ENCODE results near the gene CFAP20. TPM values are rescaled to one million over a fixed set of nuclear protein-coding genes. Genes with fewer than 3 reads are reported as not detected.

The CFAP20 gene
- total RNA-seq, 6 donors from 2014 or later = 12.6 to 43.3 (median 26.4) TPM

GRCh38 chr16:58158725-58159124 is 29.5 kb upstream of the CFAP20 start:
- peaks cover 16 to 62% (median 23%) of the 10 kb centered on the region in 4 donors for H3K36me3 ChIP-seq
- H3K27me3 ChIP-seq = no peaks in the 10 kb centered on the region
- DNase-seq (no peak), ATAC-seq (ENCODE audit: low FRiP score in 2 of 2) (no peak)
- WGBS, 2 donors = 87 to 91% methylated on average over 3 of the region's 3 CpGs
- TF ChIP-seq POLR2A (IDR thresholded peaks at IDR 0.05) = no peak
- TF ChIP-seq EP300 (IDR thresholded peaks at IDR 0.05) = no peak
- TF ChIP-seq CTCF (IDR thresholded peaks at IDR 0.05) = no peak
- TF ChIP-seq POLR2AphosphoS5 (IDR thresholded peaks at IDR 0.05) = no peak
- H3K9me3 ChIP-seq = no peaks in the 10 kb centered on the region
- H3K27ac ChIP-seq = no peak overlapping the region
- no peak overlapping the region for H3K4me3 ChIP-seq
- no peaks in the 10 kb centered on the region for H3K4me1 ChIP-seq

GRCh38 chr16:58157951-58158540 is 28.9 kb upstream of the CFAP20 start:
- peaks cover 10 to 55% (median 16%) of the 10 kb centered on the region in 4 donors for H3K36me3 ChIP-seq
- no peak for ATAC-seq (ENCODE audit: low FRiP score in 2 of 2)
- H3K27me3 ChIP-seq = no peaks in the 10 kb centered on the region
- H3K9me3 ChIP-seq = no peaks in the 10 kb centered on the region
- H3K4me3 ChIP-seq = no peak overlapping the region
- no peak for DNase-seq
- WGBS, 2 donors = 86 to 87% methylated on average over 29 of the region's 29 CpGs
- H3K27ac ChIP-seq = no peak overlapping the region
- no peaks in the 10 kb centered on the region for H3K4me1 ChIP-seq
- TF ChIP-seq EP300 (IDR thresholded peaks at IDR 0.05) (no peak), POLR2AphosphoS5 (IDR thresholded peaks at IDR 0.05) (no peak), POLR2A (IDR thresholded peaks at IDR 0.05) (no peak), CTCF (IDR thresholded peaks at IDR 0.05) (no peak)

GRCh38 chr16:58157239-58157638 is 28.1 kb upstream of the CFAP20 start:
- peaks cover 4 to 47% (median 13%) of the 10 kb centered on the region in 4 donors for H3K36me3 ChIP-seq
- ATAC-seq (ENCODE audit: low FRiP score in 2 of 2) (no peak), DNase-seq (peak in 1 of 2 donors; percentile 24)
- TF ChIP-seq EP300 (IDR thresholded peaks at IDR 0.05) = no peak
- no peak for TF ChIP-seq POLR2AphosphoS5 (IDR thresholded peaks at IDR 0.05)
- TF ChIP-seq CTCF (IDR thresholded peaks at IDR 0.05) = no peak
- no peak for TF ChIP-seq POLR2A (IDR thresholded peaks at IDR 0.05)
- no peaks in the 10 kb centered on the region for H3K4me1 ChIP-seq
- no peak overlapping the region for H3K4me3 ChIP-seq
- H3K27ac ChIP-seq = no peak overlapping the region
- H3K27me3 ChIP-seq = no peaks in the 10 kb centered on the region
- no peaks in the 10 kb centered on the region for H3K9me3 ChIP-seq
- WGBS, 2 donors = 67 to 83% methylated on average over 2 of the region's 2 CpGs

- 54 to 63% methylated on average over 2 of the region's 2 CpGs for WGBS, 2 donors
- ATAC-seq (ENCODE audit: low FRiP score in 2 of 2) = no peak
- Histone ChIP-seq H3K4me1 (no peaks in the 10 kb centered on the region), H3K4me3 (no peak overlapping the region), H3K9me3 (no peaks in the 10 kb centered on the region), H3K36me3 (peaks cover 0 to 34% (median 5%) of the 10 kb centered on the region in 4 donors), H3K27me3 (no peaks in the 10 kb centered on the region), H3K27ac (no peak overlapping the region)
- no peak for DNase-seq
- no peak for TF ChIP-seq EP300 (IDR thresholded peaks at IDR 0.05)
- no peak for TF ChIP-seq POLR2A (IDR thresholded peaks at IDR 0.05)
- no peak for TF ChIP-seq POLR2AphosphoS5 (IDR thresholded peaks at IDR 0.05)
- TF ChIP-seq CTCF (IDR thresholded peaks at IDR 0.05) = no peak
Observed at GRCh38 chr16:58155839-58156238, 26.7 kb upstream of the CFAP20 start.

GRCh38 chr16:58154345-58154744 is 25.2 kb upstream of the CFAP20 start:
- Histone ChIP-seq H3K27ac (no peak overlapping the region), H3K4me1 (no peaks in the 10 kb centered on the region), H3K36me3 (peaks cover 0 to 20% (median 3%) of the 10 kb centered on the region in 4 donors), H3K27me3 (no peaks in the 10 kb centered on the region), H3K9me3 (no peaks in the 10 kb centered on the region), H3K4me3 (no peak overlapping the region)
- DNase-seq = no peak
- TF ChIP-seq POLR2AphosphoS5 (IDR thresholded peaks at IDR 0.05) (no peak), POLR2A (IDR thresholded peaks at IDR 0.05) (no peak), EP300 (IDR thresholded peaks at IDR 0.05) (no peak), CTCF (IDR thresholded peaks at IDR 0.05) (no peak)
- ATAC-seq (ENCODE audit: low FRiP score in 2 of 2) = no peak
- WGBS, 2 donors = 91 to 93% methylated on average over 2 of the region's 2 CpGs
